Adipocyte (in vitro differentiated cells): Measurements from ENCODE around the gene SLC8A1.

Experiments
- DNase-seq: peaks from one replicate; pipeline ENCODE4 v3.0.0-alpha.2; 2015; ENCODE audit warnings: low read depth
- H3K27me3 ChIP-seq: replicated peaks from 2 replicates; pipeline ENCODE4 v1.7.0; 2013; ENCODE audit warnings: mild to moderate bottlenecking, low read length, moderate library complexity; ENCODE audit not compliant: control insufficient read depth, insufficient read depth
- H3K36me3 ChIP-seq: 2 replicates; pipeline ENCODE4 v1.7.0; 2013; ENCODE audit warnings: low read length, mild to moderate bottlenecking, moderate library complexity; ENCODE audit not compliant: control insufficient read depth, insufficient read depth, severe bottlenecking
- H3K4me1 ChIP-seq: 2 replicates; pipeline ENCODE4 v1.7.0; 2013; ENCODE audit warnings: mild to moderate bottlenecking, low read length, moderate library complexity; ENCODE audit not compliant: control insufficient read depth, insufficient read depth
- H3K4me3 ChIP-seq: 2 replicates; pipeline ENCODE4 v1.7.0; 2013; ENCODE audit warnings: mild to moderate bottlenecking, low read length, moderate library complexity
- H3K9ac ChIP-seq: 2 replicates; pipeline ENCODE4 v1.7.0; 2013; ENCODE audit warnings: mild to moderate bottlenecking, low read length, moderate library complexity
- H3K9me3 ChIP-seq: 2 replicates; pipeline ENCODE4 v1.7.0; 2013; ENCODE audit warnings: mild to moderate bottlenecking, low read length, moderate library complexity; ENCODE audit not compliant: control insufficient read depth

The SLC8A1 gene

DNA sequence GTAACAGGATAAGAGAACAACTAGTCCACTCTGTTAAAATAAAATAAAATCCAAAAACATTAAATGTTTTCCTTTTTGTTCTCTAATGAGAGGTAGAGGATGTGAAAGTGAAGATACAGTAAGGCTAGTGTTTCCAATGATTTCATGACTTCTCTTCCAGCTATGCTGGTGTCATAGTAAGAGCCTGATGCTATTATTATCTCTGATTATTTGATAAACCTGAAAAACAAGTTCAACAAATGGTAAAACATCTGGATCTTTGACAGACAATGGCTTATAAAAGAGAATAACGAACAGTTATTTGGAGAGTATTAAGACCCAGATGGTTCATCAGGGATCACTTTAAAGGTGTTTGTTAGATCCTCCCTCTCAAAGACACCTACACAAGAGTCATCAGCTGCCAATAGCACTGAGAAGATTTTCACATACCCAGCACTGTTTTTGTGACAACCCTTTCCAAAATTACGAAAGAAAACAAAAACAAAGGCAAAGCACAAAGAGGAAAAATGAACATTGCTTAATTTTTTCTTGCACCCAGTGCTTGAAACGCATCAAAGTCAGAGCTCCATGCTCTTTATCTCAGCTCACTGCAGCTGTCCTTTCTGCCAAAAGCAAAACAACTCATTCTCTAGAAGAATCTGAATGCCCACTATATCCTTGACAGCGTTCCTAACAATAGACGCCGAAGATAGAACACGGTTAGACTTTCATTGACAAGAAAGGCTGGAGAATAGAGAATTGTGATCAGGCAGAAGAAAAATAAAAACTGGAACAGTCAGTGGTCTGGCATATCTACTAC, 168.6 kb downstream of the SLC8A1 start:
- peak overlapping the region; percentile 73 for H3K9ac ChIP-seq
- peak overlapping the region; percentile 75 for H3K4me3 ChIP-seq
- H3K4me1 ChIP-seq, result peaks cover 52% of the 10 kb centered on the region
- no peak for DNase-seq
- H3K27me3 ChIP-seq, result no peaks in the 10 kb centered on the region
- H3K9me3 ChIP-seq, result no peaks in the 10 kb centered on the region
- H3K36me3 ChIP-seq, result no peaks in the 10 kb centered on the region

DNA sequence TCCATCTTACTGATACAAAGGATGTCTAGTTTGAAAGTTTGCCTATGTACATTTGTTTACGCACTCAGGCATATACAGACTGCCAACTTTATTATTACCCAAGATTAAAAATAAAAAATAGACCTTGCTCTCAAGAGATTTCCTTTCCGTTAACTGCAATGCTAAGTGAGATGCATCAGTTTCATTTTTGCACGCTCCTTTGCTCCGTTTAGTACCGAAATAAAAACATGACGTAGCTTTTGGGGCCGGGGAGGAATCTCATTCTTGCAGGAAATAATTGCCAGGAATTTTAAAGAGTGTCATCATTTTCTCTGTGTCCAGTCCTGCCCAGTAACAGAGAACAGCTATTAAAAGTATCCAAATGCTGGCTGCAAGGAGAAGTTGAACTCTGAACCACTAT, 169.5 kb downstream of the SLC8A1 start:
- peak overlapping the region; percentile 73 for H3K9ac ChIP-seq
- H3K36me3 ChIP-seq, result no peaks in the 10 kb centered on the region
- H3K9me3 ChIP-seq, result no peaks in the 10 kb centered on the region
- DNase-seq, result no peak
- H3K27me3 ChIP-seq, result no peaks in the 10 kb centered on the region
- H3K4me1 ChIP-seq, result peaks cover 52% of the 10 kb centered on the region
- H3K4me3 ChIP-seq, result peak overlapping the region; percentile 75

DNA sequence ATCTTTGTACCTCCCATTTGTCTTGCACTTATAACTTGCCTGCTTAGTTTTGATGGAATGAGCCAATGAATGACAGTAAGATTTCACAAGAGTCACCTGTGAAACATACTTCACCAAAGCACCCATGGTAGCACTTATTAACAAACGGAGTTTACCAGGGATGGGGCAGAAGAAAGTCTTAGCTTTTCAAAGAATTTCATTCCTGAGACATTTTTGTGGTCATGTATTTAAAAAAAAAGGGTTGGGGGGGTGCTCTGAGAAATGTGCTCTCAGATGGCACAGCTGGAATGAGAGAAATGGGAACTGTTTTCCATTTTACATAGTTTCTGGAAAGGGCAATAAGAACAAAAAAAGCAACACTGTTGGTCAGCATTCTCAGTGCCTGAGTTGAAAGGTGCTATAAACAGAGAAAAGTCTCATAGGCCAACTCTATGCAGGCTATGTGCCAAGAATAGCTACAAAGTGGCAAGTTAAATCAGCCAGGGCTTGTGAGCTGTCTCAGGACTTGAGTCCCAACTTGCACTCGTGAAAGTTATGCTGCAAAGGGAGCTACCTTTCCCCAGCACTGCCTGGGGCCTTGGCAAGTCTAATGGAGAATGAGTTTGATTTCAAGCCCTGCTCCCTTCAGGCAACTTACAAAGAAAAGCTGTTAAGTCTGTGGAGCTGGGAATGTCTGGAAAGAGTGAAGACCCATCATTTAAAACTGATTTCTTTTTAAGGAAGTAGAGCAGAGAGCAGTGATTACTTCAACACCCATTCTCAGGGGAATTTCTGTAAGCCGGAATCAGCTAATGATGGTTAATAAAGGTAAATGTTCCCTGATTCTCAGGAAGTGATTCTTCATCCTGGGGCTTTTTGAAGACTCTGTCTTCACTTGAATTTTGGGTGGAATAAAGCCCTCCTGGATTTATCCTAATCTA, 170.6 kb downstream of the SLC8A1 start:
- Histone ChIP-seq H3K36me3 (no peaks in the 10 kb centered on the region), H3K27me3 (no peaks in the 10 kb centered on the region), H3K4me3 (peak overlapping the region; percentile 75), H3K4me1 (peaks cover 52% of the 10 kb centered on the region), H3K9me3 (no peaks in the 10 kb centered on the region), H3K9ac (peak overlapping the region; percentile 73)
- peak; percentile 82 for DNase-seq

DNA sequence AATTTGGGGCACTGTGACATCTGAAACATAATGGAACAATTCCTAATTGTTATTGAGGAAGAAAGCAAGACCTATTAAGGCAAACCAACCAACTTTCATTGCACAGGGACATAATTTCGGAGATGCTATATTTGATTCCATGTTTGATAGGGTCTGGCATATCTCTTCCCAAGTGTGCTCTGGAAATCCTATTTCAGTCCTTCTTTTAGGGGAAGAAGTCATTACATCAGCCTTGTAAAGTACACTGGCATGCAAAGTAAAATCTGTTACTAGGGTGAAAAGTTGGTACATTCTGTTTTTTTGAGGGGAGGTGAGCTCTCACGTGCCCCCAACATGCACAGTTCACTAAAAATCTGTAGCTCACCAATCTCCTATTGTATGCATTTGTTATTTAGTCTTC, 172.4 kb downstream of the SLC8A1 start:
- H3K9me3 ChIP-seq, result no peaks in the 10 kb centered on the region
- no peaks in the 10 kb centered on the region for H3K27me3 ChIP-seq
- no peak for DNase-seq
- no peaks in the 10 kb centered on the region for H3K36me3 ChIP-seq
- peak overlapping the region; percentile 47 for H3K9ac ChIP-seq
- H3K4me3 ChIP-seq, result peak overlapping the region; percentile 67
- H3K4me1 ChIP-seq, result peaks cover 52% of the 10 kb centered on the region

DNA sequence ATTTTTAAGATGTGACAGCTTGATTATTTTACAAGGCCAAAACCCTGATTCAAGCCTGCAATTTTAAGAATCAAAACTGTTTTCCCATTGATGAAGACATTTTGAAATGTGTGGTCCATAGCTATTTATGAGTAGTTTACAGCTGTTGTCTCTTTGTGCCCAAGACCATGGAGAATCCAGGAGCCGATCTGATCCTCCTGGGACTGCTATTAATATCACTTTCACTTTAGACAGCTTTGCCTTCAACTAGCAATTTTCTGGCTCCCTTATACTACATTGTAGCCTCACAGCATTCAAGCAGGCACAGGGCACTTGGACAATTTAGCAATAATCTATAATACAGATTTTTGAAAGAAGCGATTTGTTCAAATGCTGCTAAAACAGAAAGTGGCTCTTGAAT, 172.9 kb downstream of the SLC8A1 start:
- peak; percentile 64 for DNase-seq
- Histone ChIP-seq H3K27me3 (no peaks in the 10 kb centered on the region), H3K4me3 (peak overlapping the region; percentile 67), H3K9me3 (no peaks in the 10 kb centered on the region), H3K9ac (peak overlapping the region; percentile 47), H3K4me1 (peaks cover 55% of the 10 kb centered on the region), H3K36me3 (no peaks in the 10 kb centered on the region)

DNA sequence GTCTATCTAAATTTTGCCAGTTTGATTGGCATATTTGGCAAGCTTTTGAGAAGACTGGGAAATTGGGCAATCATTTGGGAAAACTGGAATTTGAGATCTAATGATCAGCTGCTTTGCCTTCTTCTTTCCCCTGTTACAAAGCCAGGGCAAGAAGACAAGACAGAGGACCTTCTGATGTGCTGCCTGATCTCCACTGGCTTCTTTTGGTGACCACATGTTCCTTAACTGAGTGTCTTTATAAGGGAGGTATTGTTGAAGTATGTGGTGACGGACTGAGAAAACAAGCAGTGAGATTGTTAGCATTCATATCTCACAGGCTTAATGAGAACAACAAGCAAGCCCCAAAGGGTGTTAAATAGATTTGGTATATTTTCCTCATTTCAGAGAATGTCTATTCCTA, 175.8 kb downstream of the SLC8A1 start:
- DNase-seq, result no peak
- H3K9ac ChIP-seq, result no peak overlapping the region
- H3K4me1 ChIP-seq, result peaks cover 37% of the 10 kb centered on the region
- H3K4me3 ChIP-seq, result no peak overlapping the region
- H3K27me3 ChIP-seq, result no peaks in the 10 kb centered on the region
- no peaks in the 10 kb centered on the region for H3K9me3 ChIP-seq
- no peaks in the 10 kb centered on the region for H3K36me3 ChIP-seq

DNA sequence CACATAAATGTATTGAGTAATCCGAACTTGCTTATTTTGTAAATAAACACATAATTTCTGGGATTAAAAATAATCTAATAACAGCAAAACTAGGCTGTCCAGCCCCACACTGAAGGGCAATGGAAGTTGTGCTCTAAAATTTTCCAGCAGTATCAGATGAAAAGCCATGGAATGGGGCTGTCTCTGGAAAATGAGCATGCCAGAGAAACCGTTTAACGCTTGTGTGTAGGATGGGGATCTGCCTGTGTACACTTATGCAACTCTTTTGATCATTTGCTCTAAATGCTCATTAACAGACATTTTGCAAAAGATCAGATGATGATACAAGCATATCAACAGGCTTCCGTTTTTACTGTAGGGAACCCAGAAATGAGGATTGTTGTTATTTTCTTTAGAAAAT, 177.6 kb downstream of the SLC8A1 start:
- H3K36me3 ChIP-seq, result no peaks in the 10 kb centered on the region
- peak overlapping the region; percentile 10 for H3K9ac ChIP-seq
- peaks cover 22% of the 10 kb centered on the region for H3K4me1 ChIP-seq
- DNase-seq, result no peak
- H3K4me3 ChIP-seq, result peak overlapping the region; percentile 66
- H3K9me3 ChIP-seq, result no peaks in the 10 kb centered on the region
- no peaks in the 10 kb centered on the region for H3K27me3 ChIP-seq

DNA sequence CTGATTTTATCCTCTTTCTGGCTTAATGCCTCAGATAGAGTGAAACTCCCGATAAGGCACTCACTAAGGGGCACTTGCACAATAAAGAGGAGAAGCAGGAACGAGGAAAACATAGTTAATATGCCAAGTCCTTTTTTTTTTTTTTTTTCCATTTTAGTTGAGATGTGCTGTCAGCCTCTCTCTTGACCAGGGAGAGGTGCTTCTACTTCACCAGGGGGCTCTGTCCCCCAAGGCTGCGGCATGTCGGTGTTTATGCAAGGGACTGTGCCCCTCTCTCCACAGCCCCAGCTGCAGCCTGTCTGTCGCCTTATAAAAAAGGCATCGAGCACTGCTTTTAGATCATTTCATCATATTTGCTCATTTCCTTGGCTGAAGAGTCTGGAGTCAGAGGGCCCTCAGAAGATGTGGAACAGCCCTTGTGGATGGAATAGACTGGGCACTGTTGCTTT, 178.1 kb downstream of the SLC8A1 start:
- H3K27me3 ChIP-seq, result no peaks in the 10 kb centered on the region
- H3K36me3 ChIP-seq, result no peaks in the 10 kb centered on the region
- H3K4me1 ChIP-seq, result peaks cover 16% of the 10 kb centered on the region
- no peaks in the 10 kb centered on the region for H3K9me3 ChIP-seq
- peak overlapping the region; percentile 66 for H3K4me3 ChIP-seq
- H3K9ac ChIP-seq, result peak overlapping the region; percentile 10
- DNase-seq, result no peak

DNA sequence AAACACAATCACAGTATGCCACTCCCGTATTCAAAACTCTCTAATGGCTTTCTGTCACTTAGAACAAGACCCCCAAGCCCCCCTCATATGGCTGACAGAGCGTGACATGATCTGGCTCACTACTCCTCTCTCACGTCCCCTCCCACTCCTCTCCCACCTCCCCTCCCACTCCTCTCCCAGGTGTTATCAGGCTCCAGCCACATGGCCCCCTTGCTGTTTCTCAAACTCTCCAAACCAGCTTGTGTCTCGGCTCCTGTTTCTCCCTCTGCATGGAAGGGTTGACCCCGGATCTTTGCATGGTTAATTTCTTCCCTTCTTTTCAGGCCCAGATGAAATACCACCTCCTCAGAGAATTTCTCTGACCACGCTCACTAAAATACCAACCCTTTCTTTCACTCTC, 180.8 kb downstream of the SLC8A1 start:
- H3K9me3 ChIP-seq, result no peaks in the 10 kb centered on the region
- no peak for DNase-seq

DNA sequence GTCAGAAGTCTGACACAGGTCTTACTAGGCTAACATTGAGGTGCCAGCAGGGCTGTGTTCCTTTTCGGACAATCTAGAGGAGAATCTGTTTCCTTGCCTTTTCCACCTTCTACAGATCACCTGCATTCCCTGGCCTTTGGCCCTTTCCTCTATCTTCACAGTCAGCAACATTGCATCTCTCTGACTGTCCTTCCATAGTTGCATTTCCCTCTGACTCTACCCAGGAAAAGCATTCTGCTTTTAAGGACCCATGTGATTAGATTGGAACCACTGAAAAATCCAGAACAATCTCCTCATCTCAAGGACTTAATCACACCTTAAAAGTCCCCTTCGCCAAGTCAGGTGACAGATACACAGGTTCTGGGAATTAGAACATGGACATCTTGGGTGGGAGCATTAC, 181.5 kb downstream of the SLC8A1 start:
- H3K4me3 ChIP-seq, result no peak overlapping the region
- H3K9me3 ChIP-seq, result no peaks in the 10 kb centered on the region
- DNase-seq, result no peak
- peaks cover 13% of the 10 kb centered on the region for H3K4me1 ChIP-seq
- H3K36me3 ChIP-seq, result no peaks in the 10 kb centered on the region
- no peaks in the 10 kb centered on the region for H3K27me3 ChIP-seq
- H3K9ac ChIP-seq, result no peak overlapping the region

More for the DNA sequence above, 180.8 kb downstream of the SLC8A1 start:
- Histone ChIP-seq H3K9ac (no peak overlapping the region), H3K36me3 (no peaks in the 10 kb centered on the region), H3K27me3 (no peaks in the 10 kb centered on the region), H3K4me1 (peaks cover 13% of the 10 kb centered on the region), H3K4me3 (no peak overlapping the region)

DNA sequence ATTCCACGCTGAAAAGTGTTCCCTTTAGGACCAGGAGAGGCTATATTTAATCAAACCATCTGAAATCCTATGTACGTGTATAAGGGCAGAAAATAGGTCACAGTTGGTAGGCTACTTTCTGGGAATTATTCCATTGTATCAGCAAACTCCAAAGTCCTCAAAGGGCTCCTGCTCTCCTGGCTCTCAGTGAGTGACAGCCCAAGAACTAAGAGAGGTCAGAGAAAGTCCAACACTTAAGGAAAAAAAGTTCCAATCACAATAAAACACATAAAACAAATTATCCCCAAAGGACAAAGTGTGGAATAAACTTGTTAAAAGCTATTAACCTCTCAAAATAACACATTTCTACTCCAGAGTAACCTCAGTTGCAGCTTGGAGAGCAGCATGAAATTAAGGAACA, 183.3 kb downstream of the SLC8A1 start:
- H3K4me3 ChIP-seq, result no peak overlapping the region

More for the DNA sequence above, 183.3 kb downstream of the SLC8A1 start:
- H3K27me3 ChIP-seq, result no peaks in the 10 kb centered on the region
- no peak for DNase-seq
- no peak overlapping the region for H3K9ac ChIP-seq
- H3K4me1 ChIP-seq, result peaks cover 5% of the 10 kb centered on the region
- no peaks in the 10 kb centered on the region for H3K9me3 ChIP-seq
- no peaks in the 10 kb centered on the region for H3K36me3 ChIP-seq
